Dermis blood vessel endothelial cell (primary cell): ENCODE data around the gene MPZL2. TPM values are rescaled to one million over a fixed set of nuclear protein-coding genes. Genes with fewer than 3 reads are reported as not detected.

ENCODE experiments used
- DNase-seq: peaks from one replicate; pipeline ENCODE4 v3.0.0; 2010
- total RNA-seq: library from RNA; depleted of rRNA; stranded (reverse); fragments of >200 nt; gene quantifications from 2 replicates; pipeline ENCODE4 v1.2.3, GENCODE V29; 2014

The MPZL2 gene
- total RNA-seq, 1 donor from 2014 or later = 98.5 TPM

GRCh38 chr11:118240999-118241763 lies 22.9 kb downstream of the MPZL2 start:
- peak; percentile 89 for DNase-seq

- no peak for DNase-seq
Measured at GRCh38 chr11:118239509-118240205, 24.4 kb downstream of the MPZL2 start.

- DNase-seq = peak; percentile 37
Measured at GRCh38 chr11:118238929-118239328, 25.2 kb downstream of the MPZL2 start.

GRCh38 chr11:118238421-118238820 lies 25.7 kb downstream of the MPZL2 start:
- no peak for DNase-seq

- no peak for DNase-seq
Measured at GRCh38 chr11:118236170-118236569, 27.9 kb downstream of the MPZL2 start.

- no peak for DNase-seq
Measured at GRCh38 chr11:118234833-118235232, 29.3 kb downstream of the MPZL2 start.

GRCh38 chr11:118233850-118234249 lies 30.2 kb downstream of the MPZL2 start:
- no peak for DNase-seq

- no peak for DNase-seq
Measured at GRCh38 chr11:118233377-118233776, 30.7 kb downstream of the MPZL2 start.

GRCh38 chr11:118232659-118233058 lies 31.4 kb downstream of the MPZL2 start:
- DNase-seq = no peak

GRCh38 chr11:118231461-118231860 lies 32.6 kb downstream of the MPZL2 start:
- no peak for DNase-seq

GRCh38 chr11:118230088-118230487 lies 34.0 kb downstream of the MPZL2 start:
- DNase-seq = no peak

- DNase-seq = no peak
Measured at GRCh38 chr11:118229274-118229847, 34.7 kb downstream of the MPZL2 start.

- DNase-seq = no peak
Measured at GRCh38 chr11:118227865-118228785, 36.0 kb downstream of the MPZL2 start.

- no peak for DNase-seq
Measured at GRCh38 chr11:118226781-118227180, 37.3 kb downstream of the MPZL2 start.

- peak; percentile 43 for DNase-seq
Measured at GRCh38 chr11:118226296-118226695, 37.8 kb downstream of the MPZL2 start.

GRCh38 chr11:118224511-118225188 lies 39.4 kb downstream of the MPZL2 start, which contains the start of gene JAML:
Gene JAML (minus strand): TSS chr11:118225011. CDS start chr11:118214866, 10,145 bp downstream.
- DNase-seq = no peak

GRCh38 chr11:118223992-118224391 lies 40.1 kb downstream of the MPZL2 start:
- no peak for DNase-seq

GRCh38 chr11:118223570-118223969 lies 40.5 kb downstream of the MPZL2 start:
- no peak for DNase-seq

- DNase-seq = no peak
Measured at GRCh38 chr11:118222437-118222836, 41.7 kb downstream of the MPZL2 start.

- DNase-seq = no peak
Measured at GRCh38 chr11:118221419-118221818, 42.7 kb downstream of the MPZL2 start.

- DNase-seq = no peak
Measured at GRCh38 chr11:118219732-118220131, 44.4 kb downstream of the MPZL2 start.

- no peak for DNase-seq
Measured at GRCh38 chr11:118219244-118219643, 44.9 kb downstream of the MPZL2 start.
